H1 (cell line): ENCODE measurements around the gene ABHD15. TPM values are rescaled to one million over a fixed set of nuclear protein-coding genes. Genes with fewer than 3 reads are reported as not detected.

ENCODE experiments used
- CHD2 ChIP-seq: IDR thresholded peaks from 2 replicates; pipeline ENCODE4 v1.6.1; 2012; ENCODE audit warnings: low read length, improper control_type of control experiment
- MAX ChIP-seq: IDR thresholded peaks from 2 replicates; pipeline ENCODE4 v1.6.1; 2012; ENCODE audit warnings: inconsistent platforms
- polyA plus RNA-seq, 7 experiments: library from polyadenylated mRNA; depleted of rRNA in 3 of 7; stranded (reverse) in 5 of 7; unstranded in 2 of 7; fragments of >200 nt in 5 of 7; fragments of 200-250 nt in 2 of 7; gene quantifications; 1 replicate in 5 of 7; 2 replicates in 1 of 7; 4 replicates in 1 of 7; pipeline versions ENCODE4 v1.2.1 to v1.2.3, GENCODE V29; 2011 to 2013; ENCODE audit warnings: missing spikeins in 2 of 7, mixed read lengths in 2 of 7
- total RNA-seq: library from RNA; stranded (reverse); fragmentation: NEBNext Ultra II Directional; extraction: Animal tissue kit (Norgen Biotek cat#: 25700); gene quantifications from 2 replicates; pipeline ENCODE4 v1.2.1, GENCODE V29; 2021

ABHD15 gene
- total and polyA plus RNA-seq, 2 of the 8 experiments (the other 6 are each of a cell fraction or from before 2014, with no cell fraction given) = 0.88 to 1.7 TPM

GRCh38 chr17:29588017-29588561 is 21.3 kb upstream of the ABHD15 start (continued):
- no peak for TF ChIP-seq CHD2
- no peak for TF ChIP-seq MAX
